ENCODE results near the gene TFF3.
A peak's percentile ranks its signal among the peaks of the same experiment; 100 is the strongest.

Gene TFF3

DNA sequence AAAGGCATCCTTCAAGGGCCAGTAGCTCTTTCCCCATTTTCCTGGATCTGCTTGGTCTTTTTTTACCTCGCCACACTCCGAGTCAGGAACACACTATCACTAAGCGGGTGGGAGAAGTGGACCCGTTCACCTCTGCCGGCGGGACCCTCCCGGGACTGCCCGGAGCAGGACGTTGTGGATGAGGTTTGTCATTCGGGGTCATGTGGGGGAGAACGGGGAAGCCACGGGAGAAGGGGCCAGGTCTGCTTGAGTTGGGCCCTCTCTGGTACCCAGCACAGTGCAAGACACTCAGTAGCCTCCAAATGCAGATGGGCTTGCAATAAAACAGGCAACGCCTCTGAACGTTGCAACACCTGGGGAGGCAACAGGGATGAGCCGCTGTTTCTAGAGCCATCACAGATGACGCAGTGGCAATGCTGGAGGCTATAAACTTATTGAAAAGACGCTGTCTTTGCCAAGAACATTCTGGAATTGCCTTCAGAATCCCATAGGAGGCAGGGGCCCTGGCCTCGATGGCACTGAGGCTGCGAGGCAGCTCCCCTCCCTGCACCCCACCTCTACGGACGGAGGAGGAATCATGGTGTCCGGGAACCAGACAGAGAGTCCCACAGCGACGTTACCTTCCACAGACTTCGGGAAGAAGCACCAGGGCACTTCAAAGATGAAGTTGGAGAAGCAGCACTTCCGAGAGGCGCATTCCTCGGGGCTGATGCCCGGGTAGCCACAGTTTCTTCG, 31.8 kb upstream of the TFF3 start:
- DNase-seq = no peak

DNA sequence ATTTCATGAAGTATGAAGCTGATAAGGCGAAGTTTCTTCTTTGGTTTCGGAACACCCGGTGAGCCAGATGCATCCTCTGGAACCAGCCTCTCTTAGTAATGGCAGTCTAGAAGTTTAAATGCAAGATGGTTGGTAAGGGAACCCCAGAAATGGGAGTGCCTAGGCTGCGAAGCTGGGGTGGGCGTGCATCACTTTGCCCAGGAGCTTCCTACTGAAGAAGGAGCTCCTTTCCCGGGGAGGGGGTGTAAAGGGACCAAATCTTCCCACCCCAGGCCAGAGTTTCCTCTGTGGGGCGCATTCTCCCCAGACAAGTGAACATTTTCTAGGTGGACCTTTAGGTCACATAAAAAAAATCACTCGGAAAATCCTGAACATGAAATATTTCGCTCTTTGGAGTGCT, 31.2 kb upstream of the TFF3 start:
- no peak for DNase-seq

DNA sequence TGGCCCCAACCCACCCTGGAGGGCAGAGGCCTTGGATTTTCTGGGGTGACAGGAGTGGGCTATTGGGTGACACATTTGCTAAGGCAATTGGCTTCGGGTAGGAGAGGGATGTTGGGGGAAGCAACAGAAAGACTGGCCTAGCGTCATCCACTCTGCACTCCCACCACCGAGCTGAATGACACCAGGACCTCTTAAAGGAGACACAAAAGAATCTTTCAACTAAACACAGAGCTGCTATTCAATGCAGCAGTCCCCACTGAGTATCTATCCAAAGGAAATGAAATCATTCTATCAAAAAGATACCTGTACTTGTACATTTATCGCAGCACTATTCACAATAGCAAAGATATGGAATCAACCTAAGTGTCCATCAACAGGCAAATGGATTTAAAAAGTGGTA, 29.4 kb upstream of the TFF3 start:
- DNase-seq = no peak

DNA sequence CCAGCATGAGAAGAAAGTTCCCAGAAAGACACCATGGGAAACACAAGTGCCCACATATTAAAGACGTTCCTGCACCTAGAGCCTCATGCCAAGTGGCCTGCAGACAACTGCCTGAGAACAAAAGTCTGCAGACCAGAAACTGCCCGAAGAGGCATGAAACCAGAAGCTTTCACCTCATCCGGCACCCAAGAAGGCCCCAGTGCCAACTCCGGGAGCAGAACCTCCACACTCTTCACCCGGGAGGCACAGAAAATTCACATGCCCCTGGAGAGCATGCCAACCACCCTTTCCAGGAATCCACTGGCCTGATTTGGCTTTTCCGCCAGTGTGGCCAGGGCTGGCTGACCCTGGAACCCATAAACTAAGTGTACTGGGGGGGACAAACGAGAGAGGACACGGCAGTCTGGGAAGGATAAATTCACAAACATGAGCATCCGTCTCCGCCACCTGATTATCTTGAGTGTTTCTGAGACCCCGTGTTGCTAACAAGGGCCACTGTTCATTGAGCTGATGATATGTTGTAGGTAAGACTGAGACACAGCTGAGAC, 28.8 kb upstream of the TFF3 start:
- DNase-seq = no peak

DNA sequence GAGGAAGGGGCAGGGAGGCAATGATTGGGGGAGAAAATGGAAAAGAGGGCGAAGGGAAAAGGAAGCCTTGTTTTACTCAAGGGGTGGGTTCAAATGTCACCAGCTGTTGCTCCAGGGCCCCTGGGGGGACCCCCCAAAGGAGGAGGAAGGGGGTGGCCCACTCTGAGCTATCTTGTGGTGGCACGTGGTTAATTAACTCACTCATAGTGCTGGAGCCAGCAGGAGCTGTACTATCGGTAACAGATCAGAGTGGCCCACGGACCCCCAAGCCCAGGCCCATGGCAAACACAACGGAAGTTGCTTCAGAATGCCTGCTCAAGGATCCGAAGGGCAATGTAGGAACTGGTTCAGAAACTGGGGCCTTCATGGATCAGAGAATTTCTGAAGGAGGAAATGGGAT, 28.3 kb upstream of the TFF3 start:
- DNase-seq = no peak

DNA sequence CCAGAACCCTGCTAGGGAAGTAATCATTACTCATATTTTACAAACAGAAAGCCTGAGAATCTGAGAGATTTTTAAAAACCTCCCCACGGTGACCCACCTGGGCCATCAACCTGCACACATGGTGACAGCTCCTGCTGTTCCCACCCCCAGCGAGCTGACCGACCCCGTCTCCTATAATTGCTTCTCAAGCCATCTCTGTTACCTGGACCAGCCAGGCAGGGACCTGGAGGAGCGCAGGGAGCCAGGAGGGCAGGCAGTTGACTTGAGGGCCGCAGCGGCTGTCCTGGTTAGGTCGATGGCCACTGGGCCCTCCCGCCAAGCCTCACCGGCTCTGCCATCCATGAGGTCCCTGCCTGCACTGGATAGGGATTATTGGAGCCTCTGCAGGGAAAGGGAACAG, 27.9 kb upstream of the TFF3 start:
- no peak for DNase-seq

DNA sequence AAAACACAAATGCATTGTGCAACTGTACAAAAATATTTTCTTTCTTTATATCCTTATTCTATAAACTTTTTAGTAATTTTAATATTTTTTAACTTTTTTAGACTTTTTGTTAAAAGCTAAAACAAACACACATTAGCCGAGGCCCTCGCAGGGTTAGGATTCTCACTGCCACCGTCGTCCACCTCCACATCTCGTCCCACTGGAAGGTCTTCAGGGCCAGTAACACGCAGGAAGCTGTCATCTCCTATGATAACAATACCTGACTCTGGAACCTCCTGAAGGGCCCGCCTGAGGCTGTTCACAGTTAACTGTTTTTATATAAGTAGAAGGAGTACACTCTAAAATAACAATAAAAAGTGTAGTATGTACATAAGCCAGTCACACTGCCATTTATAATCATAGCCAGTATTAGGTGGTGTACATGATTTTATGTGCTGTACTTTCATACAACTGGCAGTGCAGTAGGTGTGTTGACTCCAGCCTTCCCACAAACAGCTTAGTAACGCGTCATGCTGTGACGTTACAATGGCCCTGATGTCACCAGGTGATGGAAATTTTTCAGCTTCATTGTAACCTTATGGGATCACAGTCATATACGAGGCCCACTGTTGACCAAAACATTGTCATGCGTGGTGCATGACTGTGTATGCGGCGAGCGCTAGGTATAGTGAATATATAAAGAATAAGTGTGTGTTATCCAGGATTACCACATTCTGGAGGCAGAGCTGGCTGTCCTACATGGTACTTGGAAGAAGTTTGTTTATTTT, 26.8 kb upstream of the TFF3 start:
- peak; percentile 38 for DNase-seq

DNA sequence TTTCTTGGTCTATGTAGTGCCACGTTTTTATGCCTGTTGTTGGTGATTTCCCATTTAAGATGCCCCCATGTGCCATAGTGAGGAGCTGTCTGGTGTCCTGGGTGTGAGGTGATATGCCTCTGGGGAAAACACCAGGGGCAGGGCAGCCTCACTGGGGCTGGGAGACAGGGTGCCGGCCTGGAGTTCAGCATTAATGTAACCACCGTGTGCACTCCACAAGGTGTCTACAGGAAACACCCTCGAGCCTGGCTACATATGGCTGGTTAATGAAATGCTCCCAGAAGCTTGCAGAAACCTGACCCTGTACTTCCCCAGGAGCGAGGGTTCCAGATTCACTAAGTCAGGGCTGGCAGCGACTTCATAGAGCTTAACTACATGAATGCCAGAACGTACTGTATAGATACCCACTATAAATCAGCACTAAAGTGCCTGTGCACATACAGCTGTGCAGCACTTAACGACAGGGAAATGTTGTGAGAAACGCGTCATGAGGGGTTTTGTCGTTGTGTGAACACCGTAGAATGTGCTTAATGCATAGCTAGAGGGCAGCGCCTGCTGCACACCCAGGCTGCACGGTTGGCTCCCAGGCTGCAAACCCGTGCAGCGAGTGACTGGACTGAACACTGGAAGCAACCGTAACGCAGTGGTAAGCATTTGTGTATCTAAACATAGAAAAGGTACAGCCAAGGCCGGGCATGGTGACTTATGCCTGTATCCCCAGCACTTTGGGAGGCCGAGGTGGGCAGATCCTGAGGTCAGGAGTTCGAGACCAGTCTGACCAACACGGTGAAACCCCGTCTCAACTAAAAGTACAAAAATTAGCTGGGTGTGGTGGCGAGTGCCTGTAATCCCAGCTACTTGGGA, 25.2 kb upstream of the TFF3 start:
- peak; percentile 47 for DNase-seq

DNA sequence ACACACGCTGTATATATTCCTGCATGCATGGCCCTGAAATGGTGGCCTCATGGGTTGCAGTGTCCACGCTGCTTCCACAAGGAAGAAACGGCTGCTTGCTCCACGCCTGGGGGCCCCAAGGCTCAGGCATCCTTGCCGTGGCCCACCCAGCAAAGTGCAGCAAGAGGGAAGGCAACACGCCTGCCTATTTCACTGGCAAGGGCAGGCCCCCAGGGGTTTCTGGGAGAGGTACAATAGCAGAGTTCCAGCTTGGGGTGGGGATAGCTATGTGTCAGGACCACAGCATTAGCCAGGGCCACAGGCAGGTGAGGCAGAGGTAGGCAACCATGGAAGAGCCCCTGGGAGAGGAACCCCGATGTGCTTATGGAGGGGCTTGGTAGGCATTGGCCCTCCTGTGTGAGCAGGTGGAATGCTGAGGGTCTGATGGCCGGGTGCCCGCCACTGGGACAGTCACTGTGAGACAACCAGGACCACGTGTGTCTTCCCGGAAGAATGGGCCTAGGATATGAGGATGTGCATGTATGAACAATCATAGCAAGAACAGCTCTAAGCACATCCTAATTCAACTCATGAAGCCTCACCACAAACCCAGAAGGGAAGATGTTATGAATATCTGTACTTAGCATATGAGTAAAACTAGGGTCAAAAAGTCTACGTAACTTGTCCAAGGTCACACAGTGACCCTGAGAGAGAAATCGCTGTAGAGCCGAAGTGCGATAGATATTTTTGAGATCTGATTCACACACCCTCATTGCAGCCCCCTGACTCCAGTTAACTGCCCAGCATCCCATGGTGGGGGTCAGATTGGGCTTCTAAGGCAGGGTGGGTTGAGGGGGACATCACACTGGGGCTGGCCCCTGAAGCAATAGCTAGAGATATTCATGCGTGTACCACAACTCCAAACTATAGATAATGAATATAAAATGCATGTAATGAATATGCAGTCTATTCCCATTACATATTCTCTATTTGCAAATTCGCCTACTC, 23.8 kb upstream of the TFF3 start:
- no peak for DNase-seq

DNA sequence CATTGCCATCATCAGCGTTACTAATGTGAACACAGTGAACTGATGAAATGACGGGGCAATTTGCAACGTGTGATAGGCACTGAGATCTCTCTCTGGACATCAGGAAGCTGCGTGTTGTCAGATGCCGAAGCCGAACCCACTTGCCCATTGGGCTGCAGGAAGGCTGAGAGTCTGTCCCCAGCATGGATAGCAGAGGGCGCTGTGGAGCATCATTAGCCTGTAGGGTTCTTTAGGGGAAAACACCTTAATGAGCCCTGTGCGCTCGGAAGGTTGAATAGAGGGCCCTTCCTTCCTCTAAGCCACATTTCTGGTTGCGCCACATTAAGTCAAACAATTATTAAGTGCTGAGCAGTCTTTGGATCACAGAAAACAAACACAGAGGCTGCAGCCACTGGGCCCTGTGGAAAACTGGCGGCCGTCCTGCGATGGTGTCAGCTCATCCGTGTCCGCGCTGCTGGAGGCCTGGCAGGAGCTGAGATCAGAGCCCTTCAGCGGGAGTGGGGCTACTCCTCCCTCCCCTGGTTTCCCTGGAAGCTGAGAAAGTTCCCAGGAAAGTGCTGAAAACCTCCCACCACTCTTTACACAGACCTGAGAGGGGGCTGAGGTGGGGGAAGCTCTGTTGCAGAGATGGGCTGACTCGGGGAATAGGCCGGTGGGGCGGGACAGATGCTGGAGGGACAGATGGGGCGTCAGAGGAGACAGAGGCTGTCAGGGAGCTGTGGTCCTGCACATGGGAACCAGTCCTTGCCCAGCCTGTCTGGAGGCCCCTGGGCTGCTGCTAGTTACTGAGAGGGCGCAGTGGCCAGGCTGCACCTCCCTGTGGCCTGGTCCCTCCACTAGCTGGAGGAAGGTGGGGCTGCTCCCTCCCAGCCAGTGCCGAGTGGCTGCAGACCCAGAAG, 22.9 kb upstream of the TFF3 start:
- DNase-seq = peak; percentile 87

DNA sequence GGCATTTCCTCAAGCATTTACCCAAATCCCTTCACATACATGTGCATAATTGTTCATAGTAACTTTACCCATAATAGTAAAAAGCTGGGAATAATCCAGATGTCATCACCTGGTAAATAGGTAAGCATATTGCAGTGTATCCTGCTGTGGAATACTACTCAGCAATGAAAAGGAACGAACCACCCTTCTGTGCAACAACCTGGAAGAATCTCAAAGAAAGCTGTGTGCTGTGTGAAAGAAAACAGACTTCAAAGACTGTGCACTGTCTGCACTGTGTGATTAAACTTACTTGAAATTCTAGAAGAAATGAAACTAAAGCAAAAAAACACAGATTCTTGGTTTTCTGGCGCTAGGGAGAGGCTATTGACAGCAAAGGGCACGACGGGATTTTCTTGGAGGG, 22.1 kb upstream of the TFF3 start:
- no peak for DNase-seq

DNA sequence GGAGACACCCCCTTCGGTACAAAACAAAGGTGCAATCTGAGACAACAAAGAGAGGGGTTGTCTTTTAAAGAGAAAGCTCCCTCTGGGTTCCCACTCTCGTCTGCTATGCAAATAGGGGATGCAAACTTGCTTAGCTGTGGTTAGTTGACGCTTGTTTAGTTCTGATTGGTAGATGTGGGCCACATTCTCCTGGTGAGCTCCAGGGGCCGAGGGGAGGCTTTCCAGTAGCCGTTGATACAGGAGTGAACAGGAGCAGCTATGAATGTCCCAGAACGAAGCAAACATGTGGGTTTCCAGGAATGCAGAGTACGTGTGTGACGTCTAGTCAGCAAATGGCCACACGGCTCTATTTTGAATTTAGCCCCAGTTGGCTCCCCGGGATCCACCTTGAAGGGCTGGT, 20.8 kb upstream of the TFF3 start:
- DNase-seq = no peak

DNA sequence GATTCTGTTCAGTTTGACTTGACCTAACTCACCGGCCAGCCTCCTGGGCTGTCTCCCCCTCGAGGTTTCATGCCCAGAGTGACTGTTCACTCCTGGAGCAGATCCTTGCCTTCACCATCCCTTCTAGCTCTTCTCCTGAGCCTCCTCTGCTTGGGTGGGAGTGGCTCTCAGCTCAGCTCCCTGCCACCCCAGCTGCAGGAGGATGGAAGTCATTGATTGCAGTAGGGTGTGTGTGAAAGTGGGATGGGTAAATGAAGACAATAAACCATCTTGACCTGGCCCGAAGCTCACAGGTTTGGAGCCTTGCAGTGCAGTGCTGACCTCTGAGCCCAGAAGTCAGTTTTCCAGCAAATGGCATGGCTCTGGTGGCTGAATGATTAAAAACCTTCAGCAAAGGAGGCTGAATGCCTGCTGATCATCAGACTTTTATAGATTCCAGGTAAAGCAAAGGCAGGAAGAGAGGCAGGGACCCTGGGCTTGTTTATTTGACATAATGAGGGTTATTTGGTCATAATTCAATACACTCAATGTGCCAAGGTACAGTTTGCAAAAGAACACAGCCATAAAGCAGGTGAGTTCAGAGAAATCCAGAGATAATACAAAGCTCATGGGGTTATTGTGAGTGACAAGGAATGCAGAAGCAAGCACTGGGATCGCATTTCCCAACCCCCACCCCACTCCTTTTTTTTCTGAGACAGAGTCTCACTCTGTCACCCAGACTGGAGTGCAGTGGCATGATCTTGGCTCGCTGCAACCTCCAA, 17.5 kb upstream of the TFF3 start:
- DNase-seq = no peak

DNA sequence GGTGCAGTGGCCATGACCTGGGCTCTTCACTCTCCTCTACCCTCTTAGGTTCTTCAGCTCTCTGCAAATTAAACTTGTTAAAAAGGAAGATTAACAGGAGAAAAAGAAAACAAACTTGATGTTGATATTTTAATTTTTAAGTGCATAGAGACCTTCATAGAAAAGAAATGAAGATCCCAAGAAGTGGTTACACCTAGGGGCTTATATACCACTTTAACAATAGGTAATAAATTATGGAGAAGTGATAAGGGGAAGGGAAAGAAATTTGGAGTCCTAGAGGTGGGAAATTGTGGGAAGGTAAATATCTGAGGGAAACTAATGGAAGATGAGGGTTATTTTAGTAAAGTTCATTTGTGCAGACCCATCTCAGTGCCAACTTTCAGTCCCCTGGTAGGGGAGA, 16.5 kb upstream of the TFF3 start:
- no peak for DNase-seq

DNA sequence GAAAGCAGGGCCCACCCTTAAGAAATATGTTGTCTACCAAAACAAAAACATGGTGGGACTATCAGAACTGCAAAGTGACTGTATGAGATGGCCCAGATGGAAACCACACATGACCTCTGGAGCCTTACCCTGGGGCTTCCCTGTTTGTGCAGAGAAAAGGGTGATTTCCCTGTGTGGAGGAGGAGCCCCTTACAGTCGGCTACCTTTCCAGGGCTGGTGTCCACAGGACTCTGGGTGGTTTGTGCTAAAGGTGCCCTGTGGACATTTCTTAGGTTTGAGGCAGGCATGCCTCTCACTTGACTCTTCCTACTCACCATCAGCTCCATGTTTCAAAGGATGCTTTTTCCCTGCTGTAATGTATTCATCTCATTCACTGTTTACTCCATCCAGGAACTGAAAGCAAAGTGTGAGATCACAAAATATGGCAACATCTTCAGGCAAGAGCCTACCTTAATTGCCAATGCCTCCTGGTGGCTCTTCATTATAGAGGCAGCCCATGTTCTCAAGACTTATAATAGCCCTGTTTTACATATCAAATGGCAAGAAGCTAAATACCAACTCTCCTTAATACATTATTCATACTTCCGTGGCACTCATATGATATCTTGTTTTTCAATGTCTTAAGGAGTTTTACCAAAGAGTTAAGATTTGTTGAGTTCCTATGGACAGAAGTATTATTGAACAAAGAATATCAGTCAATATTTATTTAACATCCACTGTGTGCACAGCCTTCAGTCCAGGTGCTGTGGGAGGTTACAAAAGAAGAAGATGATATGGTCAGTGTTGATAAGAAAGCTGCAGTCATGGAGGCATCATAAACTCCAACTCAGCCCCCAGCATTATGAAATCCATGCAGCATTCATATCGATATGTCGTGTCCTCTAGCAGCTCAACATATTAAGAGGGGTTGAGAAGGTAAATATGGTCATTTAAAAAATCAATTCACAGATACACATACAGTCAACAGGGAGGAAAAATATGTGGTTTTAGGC, 15.5 kb upstream of the TFF3 start:
- DNase-seq = peak; percentile 9

DNA sequence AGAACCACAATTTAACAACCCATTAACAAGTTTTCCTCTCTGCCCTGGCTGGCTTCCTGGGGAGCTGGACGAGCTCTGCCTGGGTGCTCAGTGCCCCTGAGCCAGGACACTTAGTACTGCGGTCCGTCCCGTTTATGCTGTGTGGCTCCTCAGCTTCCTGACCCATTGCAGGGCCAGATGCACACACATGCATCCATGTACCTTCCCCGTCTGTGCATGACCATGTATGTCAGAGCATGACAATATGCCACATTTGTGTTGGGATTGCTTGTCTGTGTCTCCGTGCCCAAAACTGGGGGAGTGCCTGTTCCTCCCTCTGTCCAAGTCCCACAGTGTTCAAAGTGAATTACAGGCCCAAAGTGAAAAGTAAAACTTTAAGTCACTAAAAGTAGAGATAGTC, 9.7 kb upstream of the TFF3 start:
- DNase-seq = no peak

DNA sequence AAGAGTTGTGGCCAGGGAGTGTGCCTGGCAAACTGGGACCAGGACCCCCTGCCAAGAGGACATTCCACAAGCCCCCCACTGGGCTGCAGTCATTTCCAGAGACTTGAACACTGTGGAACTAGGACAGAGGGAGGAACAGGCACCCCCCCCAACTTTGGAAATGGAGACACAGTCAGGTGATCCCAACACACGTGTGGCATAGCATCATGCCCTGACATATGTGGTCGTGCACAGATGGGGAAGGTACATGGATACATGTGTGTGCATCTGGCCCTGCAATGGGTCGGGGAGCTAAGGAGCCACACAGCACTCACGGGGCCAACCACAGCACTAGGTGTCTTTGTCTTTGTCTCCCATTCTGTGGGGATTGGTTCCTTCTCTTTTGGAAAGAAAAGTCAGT, 6.6 kb upstream of the TFF3 start:
- no peak for DNase-seq

DNA sequence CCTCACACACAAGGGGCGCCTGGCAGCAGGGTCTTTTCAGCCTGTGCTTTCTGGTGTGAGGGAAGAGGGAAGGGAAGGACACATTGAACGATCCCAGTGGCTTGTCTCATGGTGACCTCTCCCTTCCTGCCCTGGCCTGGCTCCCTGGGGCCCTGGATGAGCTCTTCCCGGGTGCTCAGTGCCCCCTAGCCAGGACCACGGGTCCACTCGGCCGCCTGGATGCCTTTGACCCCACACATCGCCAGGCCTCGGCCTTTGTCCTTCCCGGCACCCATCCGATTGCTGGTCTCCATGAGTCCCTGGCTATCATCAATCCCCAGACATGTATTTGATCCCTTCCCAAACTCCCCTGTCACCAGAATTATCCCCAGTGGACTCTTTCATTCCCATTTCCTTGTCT, 6.0 kb upstream of the TFF3 start:
- DNase-seq = no peak

DNA sequence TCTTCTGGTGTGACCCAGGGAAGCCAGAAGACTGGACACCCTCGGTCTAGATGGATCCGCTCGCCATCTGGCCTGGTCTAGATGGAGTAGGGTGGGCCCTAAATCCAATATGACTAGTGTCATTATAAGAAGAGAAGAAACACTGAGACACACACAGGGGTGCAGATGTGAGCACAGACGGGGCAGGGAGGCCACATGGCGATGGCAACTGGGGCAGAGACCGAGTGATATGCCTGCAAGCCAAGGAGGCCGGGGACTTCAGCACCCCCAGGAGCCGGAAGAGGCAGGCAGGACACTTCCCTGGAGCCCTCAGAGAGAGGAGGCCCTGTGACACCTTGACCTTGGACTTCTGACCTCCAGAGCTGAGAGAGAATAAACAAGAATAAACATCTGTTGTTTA, 5.6 kb upstream of the TFF3 start:
- no peak for DNase-seq
